HK-2 (cell line): ENCODE results near the gene CNTNAP2.
"Not testable (repeated sequence)": the region's sequence is repeated elsewhere in the genome, so short reads cannot be mapped to it uniquely, and the experiment has no call there.

Experiments
- DNase-seq: peaks from one replicate; pipeline ENCODE4 v3.0.0-alpha.2; 2018; ENCODE audit not compliant: unreplicated experiment

Gene CNTNAP2

DNA sequence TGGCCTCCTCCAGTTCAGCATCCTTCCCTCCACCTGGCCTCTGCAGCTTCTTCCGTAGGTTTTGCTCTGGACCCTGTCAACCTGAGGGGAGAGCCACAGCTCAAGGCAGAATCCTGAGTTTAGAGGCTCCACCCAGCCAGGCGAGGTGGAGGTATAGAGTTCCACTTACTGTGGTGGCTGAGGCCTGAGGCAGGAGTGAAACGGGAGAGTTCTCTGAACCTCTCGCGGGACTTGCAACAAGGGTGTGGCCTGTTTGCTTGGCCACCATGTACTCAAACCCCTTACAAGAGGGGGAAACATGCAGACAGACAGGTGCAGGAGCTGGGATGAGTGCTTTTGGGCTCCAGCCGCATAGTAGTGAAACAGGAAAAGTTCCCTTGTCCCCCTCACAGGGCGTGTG, 2320.0 kb downstream of the CNTNAP2 start:
- DNase-seq: no peak

DNA sequence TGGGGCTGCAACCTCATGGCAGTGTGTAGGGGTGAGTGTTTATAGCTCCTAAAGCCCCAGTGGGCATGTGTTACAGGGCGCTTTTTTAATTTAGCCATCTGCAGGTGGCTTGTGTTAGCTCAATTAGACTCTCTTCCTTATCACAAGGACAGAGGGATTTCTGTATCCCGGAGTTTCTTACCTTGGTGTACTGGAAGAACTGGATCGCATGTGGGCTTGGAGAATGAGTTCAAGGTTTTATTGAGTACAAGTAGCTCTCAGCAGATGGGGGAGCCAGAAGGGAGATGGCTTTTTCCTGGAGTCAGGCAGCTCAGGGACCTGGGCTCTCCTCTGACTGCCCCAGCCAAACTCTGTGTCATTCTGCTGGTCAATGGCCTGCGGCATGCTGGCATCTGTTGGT, 2320.4 kb downstream of the CNTNAP2 start:
- DNase-seq: no peak

DNA sequence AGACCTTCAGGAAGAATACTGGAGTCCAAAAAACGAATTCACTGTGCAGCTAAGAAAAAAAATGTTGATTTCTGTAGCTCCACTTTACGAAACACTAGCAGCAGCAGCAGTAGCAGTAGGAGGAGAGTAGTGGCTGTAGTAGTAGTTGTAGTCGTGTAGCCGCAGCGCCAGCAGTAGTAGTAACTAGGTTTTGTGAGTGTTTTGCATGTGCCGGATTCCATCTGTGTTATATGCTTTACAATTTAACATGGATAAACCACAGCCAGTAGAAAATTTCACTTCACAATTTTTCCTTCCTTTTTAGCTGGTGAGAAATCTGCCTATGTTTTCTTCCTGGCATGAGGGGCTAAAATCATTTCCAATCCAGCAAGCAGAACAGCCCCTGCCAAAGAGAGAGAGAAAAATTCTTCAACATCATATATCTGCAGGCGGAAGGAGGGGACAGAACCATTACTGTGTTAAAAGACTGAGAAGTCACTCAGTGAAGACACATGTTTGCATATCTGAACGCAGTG, 2325.6 kb downstream of the CNTNAP2 start:
- no peak for DNase-seq

DNA sequence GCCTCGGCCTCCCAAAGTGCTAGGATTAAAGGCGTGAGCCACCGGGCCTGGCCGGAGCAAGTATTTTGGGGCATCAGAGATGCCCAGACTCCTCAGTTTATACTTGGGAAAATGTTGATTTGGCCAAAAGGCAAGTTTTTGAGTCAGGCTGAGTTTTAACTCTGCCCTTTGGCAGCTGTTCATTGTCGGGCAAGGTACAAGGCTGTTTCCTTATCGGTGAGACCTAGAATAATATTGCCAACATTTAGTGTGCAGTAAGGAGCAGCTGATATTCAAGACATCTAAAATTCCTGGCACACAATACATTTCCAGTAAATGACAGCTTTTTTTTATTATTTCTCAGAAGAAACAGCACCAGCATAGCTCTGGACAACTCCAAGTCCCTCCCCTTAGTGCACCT, 2326.3 kb downstream of the CNTNAP2 start:
- DNase-seq: no peak

DNA sequence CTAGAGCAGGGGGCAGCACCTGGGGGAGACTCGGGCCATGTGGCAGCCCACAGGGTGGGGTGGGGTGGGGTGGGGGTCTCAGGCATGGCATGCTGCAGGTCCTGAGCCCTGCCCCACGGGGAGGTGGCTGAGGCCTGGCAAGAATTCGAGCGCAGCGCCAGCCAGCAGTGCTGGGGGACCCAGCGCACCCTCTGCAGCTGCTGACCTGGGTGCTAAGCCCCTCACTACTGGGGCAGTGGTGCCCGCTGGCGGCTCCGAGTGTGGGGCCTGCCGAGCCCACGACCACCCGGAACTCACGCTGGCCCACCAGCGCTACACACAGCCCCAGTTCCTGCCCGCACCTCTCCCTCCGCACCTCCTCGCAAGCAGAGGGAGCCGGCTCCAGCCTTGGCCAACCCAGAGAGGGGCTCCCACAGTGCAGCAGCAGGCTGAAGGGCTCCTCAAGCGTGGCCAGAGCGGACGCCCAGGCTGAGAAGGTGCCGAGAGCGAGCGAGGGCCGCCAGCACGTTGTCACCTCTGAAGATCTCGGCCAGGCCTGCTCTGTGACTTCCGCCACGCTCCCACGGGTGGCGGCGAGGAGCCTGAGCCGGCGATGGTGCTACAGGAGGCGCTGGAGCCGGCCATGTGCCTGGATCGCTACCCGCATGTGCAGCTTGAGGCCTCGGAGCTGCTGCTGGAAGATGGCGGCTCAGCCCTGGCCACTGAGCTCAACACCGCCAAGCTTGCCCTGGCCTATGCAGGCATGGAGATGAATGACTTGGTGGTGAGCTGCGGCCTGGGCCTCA, 2328.9 kb downstream of the CNTNAP2 start:
- no peak for DNase-seq

DNA sequence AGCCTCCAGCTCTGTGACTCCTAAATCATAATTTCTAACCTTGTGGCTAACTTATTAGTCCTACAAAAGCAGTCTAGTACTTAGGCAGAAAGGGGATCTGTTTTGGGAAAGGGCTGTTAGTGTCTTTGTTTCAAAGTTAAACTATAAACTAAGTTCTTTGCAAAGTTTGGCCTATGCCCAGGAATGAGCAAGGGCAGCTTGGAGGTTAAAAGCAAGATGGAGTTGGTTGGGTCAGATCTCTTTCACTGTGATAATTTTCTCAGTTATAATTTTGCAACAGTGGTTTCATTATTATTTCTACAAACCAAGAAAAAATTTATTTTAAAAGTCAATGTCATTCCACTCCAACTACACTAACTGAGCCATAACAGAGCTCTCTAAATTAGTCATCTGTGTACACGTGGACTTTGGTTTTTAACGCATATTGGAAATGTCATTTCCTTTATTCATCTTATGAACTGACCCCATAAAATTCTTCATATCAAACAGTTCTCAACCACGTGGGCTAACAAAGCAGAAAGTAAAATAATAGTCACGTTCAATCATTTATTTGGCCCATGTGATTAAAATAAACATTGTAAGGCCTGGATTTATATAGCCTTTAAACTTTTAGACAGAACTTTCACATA, 2330.7 kb downstream of the CNTNAP2 start:
- no peak for DNase-seq

DNA sequence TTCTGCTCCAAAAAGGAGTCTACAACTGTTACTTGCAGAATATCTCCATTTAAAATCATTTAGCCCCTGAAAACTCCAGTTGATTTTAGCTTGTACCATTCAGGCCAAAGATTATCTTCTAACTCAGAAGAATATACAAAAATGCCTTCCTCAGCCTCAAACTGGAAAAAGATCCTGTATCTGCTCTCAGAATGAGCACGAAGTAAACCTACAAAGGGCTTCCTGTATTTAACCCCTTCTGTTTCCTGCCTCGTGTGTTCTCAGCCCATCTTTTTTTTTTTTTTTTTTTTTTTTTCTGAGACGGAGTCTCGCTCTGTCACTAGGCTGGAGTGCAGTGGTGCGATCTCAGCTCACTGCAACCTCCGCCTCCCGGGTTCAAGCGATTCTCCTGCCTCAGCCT, 2334.9 kb downstream of the CNTNAP2 start:
- DNase-seq: not testable (repeated sequence)

DNA sequence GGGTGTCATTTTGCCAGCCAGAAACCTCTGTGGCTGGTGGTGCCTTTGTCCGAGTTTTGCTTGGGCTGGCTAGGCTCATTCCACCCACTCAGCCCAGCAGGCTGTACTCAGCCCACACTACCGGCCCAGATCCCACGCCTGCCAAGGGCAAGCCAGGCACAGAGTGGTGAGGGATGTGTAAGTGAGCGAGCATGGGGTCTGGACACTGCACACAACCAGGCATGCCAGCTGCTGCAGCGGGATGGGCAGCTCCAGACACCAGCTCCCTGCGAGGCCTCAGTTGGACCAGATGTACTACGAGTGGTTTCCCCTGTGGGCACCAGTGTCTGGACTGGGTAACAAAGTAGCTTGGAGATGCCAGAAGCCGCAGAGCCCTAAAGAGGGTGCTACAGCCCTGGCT, 2339.8 kb downstream of the CNTNAP2 start:
- DNase-seq: no peak

DNA sequence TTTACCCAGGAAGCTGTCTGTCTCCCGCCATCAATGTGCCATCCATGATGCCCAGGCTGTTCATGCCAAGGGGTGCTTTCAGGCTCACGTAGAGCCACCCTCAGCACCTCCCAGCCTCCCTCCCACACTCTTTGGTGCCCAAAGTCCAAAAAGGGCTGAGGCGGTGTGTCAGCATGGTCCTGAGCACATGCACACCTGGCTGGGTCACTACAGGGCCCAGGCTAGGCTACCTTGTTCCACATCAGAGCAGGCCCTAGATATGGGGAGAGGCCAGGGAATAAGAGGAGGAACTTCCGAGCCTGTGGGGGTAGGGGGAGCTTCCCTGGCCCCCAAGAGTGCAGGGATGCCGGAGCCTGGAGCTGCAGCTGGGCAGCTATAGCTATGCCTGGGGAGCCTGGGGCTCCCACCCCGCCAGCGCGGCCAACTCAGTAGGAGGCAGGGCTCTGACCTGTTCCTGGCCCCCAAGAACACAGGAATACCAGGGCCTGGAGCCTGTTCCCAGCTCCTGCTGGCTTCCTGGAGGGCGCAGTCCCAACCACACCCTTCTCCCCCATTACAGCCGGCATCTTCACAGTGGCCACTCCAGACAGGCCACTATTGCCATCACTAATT, 2340.8 kb downstream of the CNTNAP2 start:
- no peak for DNase-seq

DNA sequence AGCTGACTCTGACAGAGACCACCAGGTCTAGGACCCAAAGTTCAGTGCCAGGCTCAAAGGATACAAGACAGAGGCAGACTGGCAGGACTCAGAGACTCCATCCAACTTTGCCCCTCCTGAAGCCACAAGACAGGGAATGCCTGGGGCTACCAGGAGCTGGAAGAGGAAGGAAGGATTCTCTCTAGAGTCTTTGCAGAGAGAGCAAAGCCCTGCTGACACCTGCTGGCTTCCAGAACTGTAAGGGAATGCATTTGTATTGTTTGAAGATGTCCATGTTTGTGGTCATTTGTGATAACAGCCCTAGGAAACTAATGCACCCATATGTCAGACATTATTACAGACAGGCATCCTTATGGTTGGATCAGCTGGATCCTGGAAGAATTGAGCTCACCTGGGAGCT, 2341.7 kb downstream of the CNTNAP2 start:
- DNase-seq: no peak

DNA sequence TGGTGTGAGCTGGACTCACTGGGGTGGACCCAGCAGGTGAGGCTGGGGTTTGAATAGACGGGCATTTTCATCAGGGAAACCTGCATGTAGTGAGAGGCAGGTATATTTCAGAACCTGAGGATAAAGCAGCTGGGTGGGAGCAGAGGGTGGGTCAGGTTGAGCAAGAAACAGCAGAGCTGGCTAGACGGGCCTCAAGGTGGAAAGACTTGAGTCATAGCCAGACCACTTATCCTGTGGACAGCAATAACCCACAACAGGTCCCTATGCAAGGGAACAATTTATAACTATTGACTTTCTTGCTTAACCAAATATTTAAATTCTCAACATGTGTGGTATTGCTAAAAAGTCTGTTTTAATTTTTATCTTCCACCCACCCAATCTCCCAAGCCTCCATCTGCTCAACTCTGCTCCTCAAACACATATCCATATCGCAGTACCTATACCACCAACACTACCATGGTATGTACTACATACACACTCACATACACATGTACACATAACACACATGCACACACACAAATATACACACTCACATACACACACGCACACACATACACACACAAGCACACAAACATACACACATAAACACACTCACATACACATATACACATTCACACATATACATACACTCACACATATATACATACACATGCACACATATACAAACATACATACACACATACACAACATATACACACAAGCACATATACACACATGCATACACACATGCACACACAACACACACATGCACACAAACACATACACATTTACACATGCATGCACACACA, 2345.0 kb downstream of the CNTNAP2 start:
- DNase-seq: no peak

DNA sequence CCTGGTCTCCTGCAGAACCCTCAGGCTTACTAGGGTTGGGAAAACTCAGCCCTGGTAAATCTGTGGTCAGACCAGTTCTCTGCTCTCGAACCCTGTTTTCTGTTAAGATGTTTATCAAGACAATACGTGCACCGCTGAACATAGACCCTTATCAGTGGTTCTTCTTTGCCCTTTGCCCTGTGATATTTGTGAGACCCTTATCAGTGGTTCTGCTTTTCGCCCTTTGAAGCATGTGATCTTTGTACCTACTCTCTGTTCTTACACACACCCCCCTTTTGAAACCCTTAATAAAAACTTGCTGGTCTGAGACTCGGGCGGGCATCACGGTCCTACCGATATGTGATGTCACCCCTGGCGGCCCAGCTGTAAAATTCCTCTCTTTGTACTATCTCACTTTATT, 2346.2 kb downstream of the CNTNAP2 start:
- DNase-seq: not testable (repeated sequence)

DNA sequence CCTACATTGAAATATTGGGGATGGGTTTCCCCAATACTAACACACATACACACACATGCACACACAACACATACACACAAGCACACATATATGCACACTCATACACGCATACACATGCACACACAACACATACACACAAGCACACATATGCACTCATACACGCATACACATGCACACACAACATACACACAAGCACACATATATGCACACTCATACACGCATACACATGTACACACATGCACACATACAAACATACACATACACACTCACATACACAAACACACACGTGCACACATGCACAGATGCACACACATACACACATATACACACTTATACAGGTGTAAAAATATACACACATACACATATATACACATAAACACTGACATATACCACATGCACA, 2346.6 kb downstream of the CNTNAP2 start:
- no peak for DNase-seq

DNA sequence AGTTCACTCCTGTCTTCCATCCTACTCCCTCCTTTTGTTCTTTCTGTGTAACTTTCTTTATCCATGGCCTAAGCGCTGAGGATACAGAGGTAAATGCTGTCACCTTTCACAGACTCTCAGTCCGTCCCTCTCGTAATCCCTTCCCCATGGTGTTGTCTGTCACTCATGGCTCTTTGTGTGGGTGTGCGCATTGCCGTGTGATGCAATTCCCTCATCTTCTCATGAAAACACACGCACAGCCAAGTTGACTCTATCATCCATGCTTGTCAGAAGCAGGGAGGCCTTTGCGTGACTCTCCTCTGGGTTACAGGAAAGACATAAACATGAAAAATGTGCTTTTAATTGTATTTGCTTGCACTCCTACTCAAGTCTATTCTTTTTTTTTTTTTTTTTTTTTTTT, 2348.3 kb downstream of the CNTNAP2 start:
- no peak for DNase-seq

DNA sequence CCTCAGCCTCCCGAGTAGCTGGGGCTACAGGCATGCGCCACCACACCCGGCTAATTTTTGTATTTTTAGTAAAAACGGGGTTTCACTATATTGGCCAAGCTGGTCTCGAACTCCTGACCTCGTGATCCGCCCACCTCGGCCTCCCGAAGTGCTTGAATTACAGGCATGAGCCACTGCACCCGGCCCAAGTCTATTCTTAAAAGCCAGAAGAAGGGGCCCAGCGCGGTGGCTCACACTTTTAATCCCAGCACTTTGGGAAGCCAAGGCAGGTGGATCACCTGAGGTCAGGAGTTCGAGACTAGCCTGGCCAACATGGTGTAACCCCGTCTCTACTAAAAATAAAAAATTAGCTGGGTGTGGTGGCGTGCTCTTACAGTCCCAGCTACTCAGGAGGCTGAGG, 2348.8 kb downstream of the CNTNAP2 start:
- not testable (repeated sequence) for DNase-seq

DNA sequence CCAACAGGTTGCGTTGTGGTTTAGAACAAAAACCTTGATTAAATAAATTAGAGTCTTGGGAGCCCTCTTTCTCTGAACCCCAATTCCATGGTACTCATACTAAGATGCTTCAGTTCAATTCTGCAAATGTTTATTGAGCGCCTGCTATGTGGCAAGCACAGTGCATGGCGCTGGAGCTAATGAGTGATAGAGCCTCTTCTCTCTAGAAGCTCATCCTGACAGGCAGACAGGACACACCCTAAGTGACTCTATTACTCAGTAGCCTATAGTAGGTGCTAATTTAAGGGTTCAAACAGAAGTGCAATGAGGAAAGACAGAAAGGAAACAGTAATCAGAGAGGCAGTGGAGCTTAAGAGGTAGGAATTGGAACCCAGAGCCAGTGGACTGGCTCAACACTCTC, 2349.5 kb downstream of the CNTNAP2 start:
- DNase-seq: no peak

DNA sequence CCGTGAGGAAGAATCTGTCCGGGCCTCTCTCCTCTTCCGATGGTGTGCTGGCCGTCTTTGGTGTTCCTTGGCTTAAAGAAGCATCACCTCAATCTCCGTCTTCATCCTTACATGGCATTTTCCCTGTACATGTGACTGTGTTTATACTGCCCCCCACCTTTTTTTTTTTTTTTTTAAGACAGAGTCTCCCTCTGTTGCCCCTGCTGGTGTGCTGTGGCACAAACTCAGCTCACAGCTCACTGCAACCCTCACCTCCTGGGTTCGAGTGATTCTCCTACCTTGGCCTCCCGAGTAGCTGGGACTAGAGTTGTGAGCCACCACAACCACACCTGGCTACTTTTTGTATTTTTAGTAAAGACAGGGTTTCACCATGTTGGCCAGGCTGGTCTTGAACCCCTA, 2352.1 kb downstream of the CNTNAP2 start:
- no peak for DNase-seq
